Adipocyte (in vitro differentiated cells): ENCODE results near the gene MBLAC1.
A peak's percentile ranks its signal among the peaks of the same experiment; 100 is the strongest.
"Not testable (repeated sequence)": the region's sequence is repeated elsewhere in the genome, so short reads cannot be mapped to it uniquely, and the experiment has no call there.

Experiments used
- DNase-seq: peaks from one replicate; pipeline ENCODE4 v3.0.0-alpha.2; 2015; ENCODE audit warnings: low read depth
- H3K27me3 ChIP-seq: replicated peaks from 2 replicates; pipeline ENCODE4 v1.7.0; 2013; ENCODE audit warnings: mild to moderate bottlenecking, low read length, moderate library complexity; ENCODE audit not compliant: control insufficient read depth, insufficient read depth
- H3K36me3 ChIP-seq: 2 replicates; pipeline ENCODE4 v1.7.0; 2013; ENCODE audit warnings: low read length, mild to moderate bottlenecking, moderate library complexity; ENCODE audit not compliant: control insufficient read depth, insufficient read depth, severe bottlenecking
- H3K4me1 ChIP-seq: 2 replicates; pipeline ENCODE4 v1.7.0; 2013; ENCODE audit warnings: mild to moderate bottlenecking, low read length, moderate library complexity; ENCODE audit not compliant: control insufficient read depth, insufficient read depth
- H3K4me3 ChIP-seq: 2 replicates; pipeline ENCODE4 v1.7.0; 2013; ENCODE audit warnings: mild to moderate bottlenecking, low read length, moderate library complexity
- H3K9ac ChIP-seq: 2 replicates; pipeline ENCODE4 v1.7.0; 2013; ENCODE audit warnings: mild to moderate bottlenecking, low read length, moderate library complexity
- H3K9me3 ChIP-seq: 2 replicates; pipeline ENCODE4 v1.7.0; 2013; ENCODE audit warnings: mild to moderate bottlenecking, low read length, moderate library complexity; ENCODE audit not compliant: control insufficient read depth

The MBLAC1 gene

DNA sequence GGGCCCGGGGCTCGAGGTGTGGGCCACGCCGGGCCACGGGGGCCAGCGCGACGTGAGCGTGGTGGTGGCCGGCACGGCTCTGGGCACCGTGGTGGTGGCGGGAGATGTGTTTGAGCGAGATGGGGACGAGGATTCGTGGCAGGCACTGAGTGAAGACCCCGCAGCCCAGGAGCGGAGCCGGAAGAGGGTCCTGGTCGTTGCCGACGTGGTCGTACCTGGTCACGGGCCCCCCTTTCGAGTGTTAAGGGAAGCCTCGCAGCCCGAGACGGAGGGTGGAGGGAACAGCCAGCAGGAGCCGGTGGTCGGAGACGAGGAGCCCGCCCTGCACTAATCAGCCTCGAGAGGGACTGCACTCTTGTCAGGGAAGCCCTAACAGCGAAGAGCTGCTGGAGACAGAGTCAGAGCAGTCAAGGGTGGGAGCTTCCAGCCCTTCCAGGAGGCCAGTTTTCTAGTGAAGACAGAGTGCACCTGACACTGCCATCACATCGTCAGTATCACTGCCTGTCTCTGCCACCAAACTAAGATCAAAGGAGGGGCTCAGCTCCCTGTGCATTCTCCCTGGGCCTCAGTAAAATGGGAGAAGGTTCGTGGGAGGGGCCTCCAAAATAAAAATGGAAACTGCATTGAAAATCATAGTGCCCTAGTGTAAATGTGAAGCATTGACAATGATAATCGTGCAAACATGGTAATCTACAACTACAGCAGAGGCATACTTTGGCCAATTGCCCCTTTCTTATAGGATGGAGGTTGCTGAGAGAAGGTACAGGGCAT is 1.3 kb downstream of the MBLAC1 start:
- H3K36me3 ChIP-seq, result peaks cover 4% of the 10 kb centered on the region
- no peaks in the 10 kb centered on the region for H3K9me3 ChIP-seq
- peak overlapping the region; percentile 98 for H3K4me3 ChIP-seq
- peak; percentile 24 for DNase-seq
- peaks cover 19% of the 10 kb centered on the region for H3K4me1 ChIP-seq
- H3K27me3 ChIP-seq, result no peaks in the 10 kb centered on the region
- H3K9ac ChIP-seq, result peak overlapping the region; percentile 98

GRCh38 chr7:100128637-100128963 is 1.8 kb downstream of the MBLAC1 start:
- peaks cover 4% of the 10 kb centered on the region for H3K36me3 ChIP-seq
- DNase-seq, result no peak
- no peak overlapping the region for H3K4me3 ChIP-seq

DNA sequence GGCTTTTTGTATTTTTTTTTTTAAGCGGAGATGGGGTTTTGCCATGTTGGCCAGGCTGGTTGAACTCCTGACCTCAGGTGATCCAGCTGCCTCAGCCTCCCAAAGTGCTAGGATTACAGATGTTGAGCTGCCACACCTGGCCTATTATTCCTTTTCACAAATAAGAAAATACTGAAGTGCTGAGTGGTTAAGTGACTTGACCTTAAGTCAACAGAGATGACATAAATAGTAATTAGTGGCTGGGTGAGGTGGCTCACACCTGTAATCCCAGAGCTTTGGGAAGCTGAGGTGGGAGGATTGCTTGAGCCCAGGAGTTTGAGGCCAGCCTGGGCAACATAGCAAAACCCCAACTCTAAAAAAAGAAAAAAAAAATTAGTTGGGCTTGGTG is 3.4 kb downstream of the MBLAC1 start:
- not testable (repeated sequence) for H3K9me3 ChIP-seq, H3K9ac ChIP-seq, H3K27me3 ChIP-seq, H3K4me3 ChIP-seq, DNase-seq, H3K36me3 ChIP-seq
- H3K4me1 ChIP-seq, result peaks cover 19% of the 10 kb centered on the region

More at GRCh38 chr7:100128637-100128963, 1.8 kb downstream of the MBLAC1 start:
- Histone ChIP-seq H3K9me3 (no peaks in the 10 kb centered on the region), H3K9ac (no peak overlapping the region), H3K4me1 (peaks cover 19% of the 10 kb centered on the region), H3K27me3 (no peaks in the 10 kb centered on the region)

DNA sequence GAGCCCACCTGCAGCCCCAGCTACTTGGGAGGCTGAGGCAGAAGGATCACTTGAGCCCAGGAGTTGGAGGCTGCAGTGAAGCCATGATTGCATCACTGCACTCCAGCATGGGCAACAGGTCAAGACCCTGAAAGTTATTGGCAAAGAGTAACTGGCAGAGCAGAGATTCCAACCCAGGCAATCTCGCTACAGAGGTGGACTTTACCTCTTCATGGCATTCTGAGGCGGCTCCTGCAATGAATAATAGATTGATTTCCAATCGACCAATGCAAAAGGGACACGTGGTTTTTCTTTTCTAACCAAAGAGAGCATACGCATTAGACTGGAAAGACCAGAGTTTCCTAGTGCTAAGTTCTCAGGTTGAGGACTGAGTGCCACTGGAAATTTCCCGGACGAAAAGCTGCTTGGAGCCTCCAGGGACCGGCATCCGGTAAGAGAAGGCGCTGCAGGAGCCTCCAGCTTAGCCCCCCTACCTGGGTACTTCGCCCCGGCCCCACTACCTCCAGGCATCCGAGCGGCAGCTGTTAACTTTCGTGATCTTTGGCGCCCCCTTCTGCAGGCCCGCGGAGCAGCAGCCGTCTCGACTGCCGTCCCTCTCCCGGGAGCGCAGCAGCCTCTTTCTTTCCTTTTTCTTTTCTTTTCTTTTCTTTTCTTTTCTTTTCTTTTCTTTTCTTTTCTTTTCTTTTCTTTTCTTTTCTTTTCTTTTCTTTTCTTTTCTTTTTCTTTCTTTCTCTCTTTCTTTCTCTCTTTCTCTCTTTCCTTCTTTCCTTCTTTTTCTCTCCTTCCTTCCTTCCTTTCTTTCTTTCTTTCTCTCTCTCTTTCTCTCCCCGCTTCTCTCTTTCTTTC is 4.1 kb downstream of the MBLAC1 start:
- peak; percentile 87 for DNase-seq
- Histone ChIP-seq H3K4me3 (no peak overlapping the region), H3K36me3 (no peaks in the 10 kb centered on the region), H3K4me1 (peaks cover 19% of the 10 kb centered on the region), H3K27me3 (no peaks in the 10 kb centered on the region), H3K9ac (peak overlapping the region; percentile 42), H3K9me3 (no peaks in the 10 kb centered on the region)

DNA sequence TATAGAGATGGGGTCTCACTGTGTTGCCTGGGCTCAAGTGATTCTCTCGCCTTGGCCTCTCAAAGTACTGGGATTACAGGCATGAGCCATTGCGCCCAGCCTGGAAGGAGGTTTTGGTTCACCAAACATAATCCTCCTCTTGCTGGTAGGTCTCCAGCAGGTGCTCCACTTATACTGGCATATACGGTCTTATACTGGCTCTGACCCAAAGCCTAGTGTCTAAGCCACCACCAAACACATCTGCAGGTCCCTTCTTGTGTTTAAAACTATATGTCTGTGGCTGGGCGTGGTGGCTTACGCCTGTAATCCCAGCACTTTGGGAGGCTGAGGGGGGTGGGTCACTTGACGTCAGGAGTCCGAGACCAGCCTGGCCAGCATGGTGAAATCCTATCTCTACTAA is 5.4 kb downstream of the MBLAC1 start:
- no peaks in the 10 kb centered on the region for H3K36me3 ChIP-seq
- H3K9ac ChIP-seq, result no peak overlapping the region
- no peak for DNase-seq
- H3K4me1 ChIP-seq, result peaks cover 15% of the 10 kb centered on the region
- H3K27me3 ChIP-seq, result no peaks in the 10 kb centered on the region
- H3K4me3 ChIP-seq, result no peak overlapping the region
- no peaks in the 10 kb centered on the region for H3K9me3 ChIP-seq

- peak; percentile 78 for DNase-seq
- H3K4me3 ChIP-seq, result no peak overlapping the region
- peaks cover 15% of the 10 kb centered on the region for H3K4me1 ChIP-seq
- H3K9ac ChIP-seq, result peak overlapping the region; percentile 8
- no peaks in the 10 kb centered on the region for H3K27me3 ChIP-seq
- H3K36me3 ChIP-seq, result no peaks in the 10 kb centered on the region
- no peaks in the 10 kb centered on the region for H3K9me3 ChIP-seq
These were observed 6.0 kb downstream of the MBLAC1 start for GRCh38 chr7:100132697-100133151.

- Histone ChIP-seq H3K27me3 (peaks cover 10% of the 10 kb centered on the region), H3K4me3 (no peak overlapping the region), H3K9me3 (no peaks in the 10 kb centered on the region), H3K9ac (no peak overlapping the region), H3K36me3 (no peaks in the 10 kb centered on the region), H3K4me1 (peaks cover 2% of the 10 kb centered on the region)
- DNase-seq, result no peak
These were observed 11.3 kb downstream of the MBLAC1 start for GRCh38 chr7:100137851-100138760.

DNA sequence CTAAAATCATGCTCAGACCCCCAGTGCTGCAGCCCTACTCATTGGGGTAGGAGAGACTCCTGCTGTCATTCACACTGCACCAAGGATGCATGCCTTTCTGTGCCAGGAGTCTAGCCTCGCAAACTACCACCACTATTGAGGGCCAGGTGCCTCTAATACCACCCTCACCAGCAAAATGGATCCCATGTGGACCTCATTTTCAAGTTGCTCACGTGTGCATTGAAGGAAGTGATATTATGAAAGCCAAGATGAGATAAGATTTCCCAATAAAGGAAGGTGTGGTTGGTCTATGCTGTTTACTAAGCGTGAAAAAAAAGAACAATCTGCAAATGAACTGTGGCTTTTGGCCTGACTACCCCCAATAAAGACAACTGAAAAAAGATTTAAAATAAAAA is 14.8 kb downstream of the MBLAC1 start:
- peaks cover 10% of the 10 kb centered on the region for H3K27me3 ChIP-seq
- peaks cover 2% of the 10 kb centered on the region for H3K4me1 ChIP-seq
- H3K9me3 ChIP-seq, result no peaks in the 10 kb centered on the region
- H3K4me3 ChIP-seq, result no peak overlapping the region
- H3K36me3 ChIP-seq, result no peaks in the 10 kb centered on the region
- no peak overlapping the region for H3K9ac ChIP-seq
- DNase-seq, result no peak

DNA sequence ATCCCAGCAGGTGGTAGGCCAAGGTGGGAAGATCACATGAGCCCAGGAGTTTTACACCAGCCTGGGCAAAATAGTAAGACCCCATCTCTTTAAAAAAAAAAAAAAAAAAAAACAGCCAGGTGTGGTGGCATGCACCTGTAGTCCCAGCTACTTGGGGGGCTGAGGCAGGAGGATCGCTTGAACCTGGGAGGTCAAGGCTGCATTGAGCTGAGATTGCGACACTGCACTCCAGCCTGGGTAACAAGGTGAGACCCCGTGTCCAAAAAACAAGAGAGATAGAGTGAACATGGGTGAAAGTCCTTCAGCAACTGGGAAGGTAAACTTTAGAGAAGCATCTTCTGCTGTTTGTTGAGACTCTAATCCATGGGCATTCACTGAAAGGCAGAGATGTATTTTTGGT is 15.7 kb downstream of the MBLAC1 start:
- H3K27me3 ChIP-seq, result peaks cover 10% of the 10 kb centered on the region
- H3K9ac ChIP-seq, result no peak overlapping the region
- peaks cover 2% of the 10 kb centered on the region for H3K4me1 ChIP-seq
- DNase-seq, result no peak
- no peaks in the 10 kb centered on the region for H3K9me3 ChIP-seq
- no peak overlapping the region for H3K4me3 ChIP-seq
- no peaks in the 10 kb centered on the region for H3K36me3 ChIP-seq

- not testable (repeated sequence) for H3K36me3 ChIP-seq, H3K27me3 ChIP-seq, DNase-seq, H3K9me3 ChIP-seq, H3K4me3 ChIP-seq, H3K9ac ChIP-seq
- H3K4me1 ChIP-seq, result peaks cover 17% of the 10 kb centered on the region
These were observed 19.6 kb downstream of the MBLAC1 start for GRCh38 chr7:100146350-100146749.

DNA sequence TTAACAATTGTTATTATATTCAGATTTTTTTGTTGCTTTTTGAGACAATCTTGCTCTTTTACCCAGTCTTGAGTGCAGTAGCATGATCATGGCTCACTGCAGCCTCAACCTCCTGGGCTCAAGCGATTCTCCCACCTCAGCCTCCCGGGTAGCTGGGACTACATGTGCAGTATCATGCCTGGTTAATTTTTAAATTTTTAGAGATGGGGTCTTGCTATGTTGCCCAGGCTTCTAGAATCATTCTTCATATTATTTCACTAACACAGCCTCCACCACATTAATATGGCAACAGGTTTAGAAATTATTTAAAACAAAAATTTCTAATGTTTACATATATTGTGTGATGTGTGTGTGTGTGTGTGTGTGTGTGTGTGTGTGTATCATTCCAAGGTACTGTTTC is 20.5 kb downstream of the MBLAC1 start:
- no peak for DNase-seq
- H3K9me3 ChIP-seq, result no peaks in the 10 kb centered on the region
- H3K4me3 ChIP-seq, result no peak overlapping the region
- H3K9ac ChIP-seq, result no peak overlapping the region
- H3K4me1 ChIP-seq, result peaks cover 15% of the 10 kb centered on the region
- H3K27me3 ChIP-seq, result no peaks in the 10 kb centered on the region
- H3K36me3 ChIP-seq, result no peaks in the 10 kb centered on the region
